Measurements from ENCODE around the gene CTNNA3.

- TF ChIP-seq CTCF (IDR thresholded peaks at IDR 0.05 in 4 of 5, conservative IDR thresholded peaks at IDR 0.05 in 1 of 5) (no peak), POLR2A (IDR thresholded peaks at IDR 0.05) (no peak)
Observed at GRCh38 chr10:66649626-66650025, 1046.4 kb downstream of the CTNNA3 start.
